ENCODE data around the gene WAPL.

GRCh38 chr10:86508217-86508616 is 13.4 kb downstream of the WAPL start:
- TF ChIP-seq POLR2AphosphoS5 (IDR thresholded peaks at IDR 0.05; ENCODE audit: borderline replicate concordance, low read depth, low read length), result no peak
- no peak for TF ChIP-seq EZH2 (IDR thresholded peaks at IDR 0.05)

All from SK-N-MC (cell line).